Upper lobe of right lung (tissue), 1 donor: ENCODE data around the gene CFAP46. TPM values are rescaled to one million over a fixed set of nuclear protein-coding genes. Genes with fewer than 3 reads are reported as not detected.

Source experiments
- ATAC-seq: fragments of 200-7000 bp; cut with Tn5 transposase; one replicate; pipeline ENCODE4 v1.9.1; 2020; ENCODE audit warnings: mild to moderate bottlenecking, moderate library complexity
- DNase-seq: peaks from one replicate; pipeline ENCODE4 v3.0.0-alpha.2; 2020
- H3K27ac ChIP-seq: fragments of 200-600 bp; one replicate; pipeline ENCODE4 v1.8.0; 2022
- H3K27me3 ChIP-seq: fragments of 200-600 bp; one replicate; pipeline ENCODE4 v1.8.0; 2022; ENCODE audit warnings: mild to moderate bottlenecking
- H3K36me3 ChIP-seq: fragments of 200-600 bp; one replicate; pipeline ENCODE4 v1.8.0; 2022
- H3K4me1 ChIP-seq: fragments of 200-600 bp; one replicate; pipeline ENCODE4 v1.8.0; 2022
- H3K4me3 ChIP-seq: fragments of 200-600 bp; one replicate; pipeline ENCODE4 v1.8.0; 2022; ENCODE audit warnings: mild to moderate bottlenecking
- H3K9me3 ChIP-seq: fragments of 200-600 bp; one replicate; pipeline ENCODE4 v1.8.0; 2022
- CTCF ChIP-seq: fragments of 200-600 bp; IDR thresholded peaks from one replicate; pipeline ENCODE4 v1.8.0; 2022; ENCODE audit warnings: antibody characterized with exemption
- intact Hi-C: fragments of 100-400 bp; cut with DNase I; formaldehyde crosslinking; loops from one replicate; pipeline ENCODE4 v1.11.0; 2022
- total RNA-seq: library from RNA; stranded (reverse); fragmentation: NEBNext Ultra II Directional; extraction: Animal tissue kit (Norgen Biotek cat#: 25700); gene quantifications from one replicate; pipeline ENCODE4 v1.2.1, GENCODE V29; 2021
- donor health status: DM: no; HTN: yes; CAD: no; lungs with severe emphysema.

The CFAP46 gene
- total RNA-seq, 1 donor from 2014 or later, result 0.52 TPM

GRCh38 chr10:132910901-132911785 is 31.2 kb downstream of the CFAP46 start:
- H3K36me3 ChIP-seq, result no peaks in the 10 kb centered on the region
- H3K4me1 ChIP-seq, result no peaks in the 10 kb centered on the region
- no peak overlapping the region for H3K4me3 ChIP-seq
- H3K9me3 ChIP-seq, result no peaks in the 10 kb centered on the region
- DNase-seq, result peak; percentile 54
- H3K27ac ChIP-seq, result no peak overlapping the region
- intact Hi-C loops, result no loop called here
- TF ChIP-seq CTCF, result no peak
- no peak for ATAC-seq
- no peaks in the 10 kb centered on the region for H3K27me3 ChIP-seq

GRCh38 chr10:132910186-132910880 is 32.0 kb downstream of the CFAP46 start:
- no peaks in the 10 kb centered on the region for H3K36me3 ChIP-seq
- DNase-seq, result peak; percentile 56
- no peaks in the 10 kb centered on the region for H3K4me1 ChIP-seq
- no peaks in the 10 kb centered on the region for H3K9me3 ChIP-seq
- H3K27me3 ChIP-seq, result no peaks in the 10 kb centered on the region
- H3K27ac ChIP-seq, result no peak overlapping the region
- no peak for ATAC-seq
- intact Hi-C loops, result no loop called here
- no peak for TF ChIP-seq CTCF
- H3K4me3 ChIP-seq, result no peak overlapping the region

GRCh38 chr10:132909491-132910071 is 32.8 kb downstream of the CFAP46 start:
- TF ChIP-seq CTCF, result no peak
- intact Hi-C loops, result no loop called here
- DNase-seq (peak; percentile 58), ATAC-seq (no peak)
- no peaks in the 10 kb centered on the region for H3K36me3 ChIP-seq
- H3K4me3 ChIP-seq, result no peak overlapping the region
- no peaks in the 10 kb centered on the region for H3K4me1 ChIP-seq
- H3K27me3 ChIP-seq, result no peaks in the 10 kb centered on the region
- no peak overlapping the region for H3K27ac ChIP-seq
- no peaks in the 10 kb centered on the region for H3K9me3 ChIP-seq

- no peaks in the 10 kb centered on the region for H3K27me3 ChIP-seq
- H3K4me1 ChIP-seq, result no peaks in the 10 kb centered on the region
- no peaks in the 10 kb centered on the region for H3K9me3 ChIP-seq
- no peak overlapping the region for H3K4me3 ChIP-seq
- ATAC-seq, result no peak
- no peak for DNase-seq
- intact Hi-C loops, result no loop called here
- no peak overlapping the region for H3K27ac ChIP-seq
- no peaks in the 10 kb centered on the region for H3K36me3 ChIP-seq
- no peak for TF ChIP-seq CTCF
Measured at GRCh38 chr10:132908621-132909295, 33.6 kb downstream of the CFAP46 start.

GRCh38 chr10:132907821-132908620 is 34.3 kb downstream of the CFAP46 start:
- peak; percentile 60 for DNase-seq
- ATAC-seq, result no peak
- intact Hi-C loops, result no loop called here

More at GRCh38 chr10:132907821-132908620, 34.3 kb downstream of the CFAP46 start:
- Histone ChIP-seq H3K27ac (no peak overlapping the region), H3K36me3 (no peaks in the 10 kb centered on the region), H3K9me3 (no peaks in the 10 kb centered on the region), H3K4me3 (no peak overlapping the region), H3K27me3 (no peaks in the 10 kb centered on the region), H3K4me1 (no peaks in the 10 kb centered on the region)
- TF ChIP-seq CTCF, result no peak
